GM18951 (cell line): Measurements from ENCODE around the gene EPB41L2.

Source experiments
- POLR2A ChIP-seq: IDR thresholded peaks from 4 replicates; pipeline ENCODE4 v1.6.1; 2011; ENCODE audit warnings: mild to moderate bottlenecking; ENCODE audit not compliant: insufficient read length, insufficient read depth; ENCODE audit errors: extremely low read depth
- in situ Hi-C: fragments of 300-500 bp; cut with MboI; formaldehyde crosslinking; loops from one replicate; pipeline ENCODE4 v1.12.0; 2022; ENCODE audit warnings: low sequenced_read_pairs, mixed read lengths, inconsistent platforms; ENCODE audit not compliant: unreplicated experiment

Gene EPB41L2

GRCh38 chr6:130980310-130981032 is 82.6 kb downstream of the EPB41L2 start:
- no peak for TF ChIP-seq POLR2A
- in situ Hi-C loops: no loop called here

GRCh38 chr6:130978660-130979396 is 84.2 kb downstream of the EPB41L2 start:
- in situ Hi-C loops: no loop called here
- no peak for TF ChIP-seq POLR2A

GRCh38 chr6:130978180-130978579 is 84.9 kb downstream of the EPB41L2 start:
- TF ChIP-seq POLR2A: no peak
- in situ Hi-C loops: no loop called here

GRCh38 chr6:130975325-130975724 is 87.7 kb downstream of the EPB41L2 start:
- TF ChIP-seq POLR2A: no peak
- in situ Hi-C loops: no loop called here

- in situ Hi-C loops: no loop called here
- no peak for TF ChIP-seq POLR2A
These were observed 89.3 kb downstream of the EPB41L2 start for GRCh38 chr6:130973521-130974277.

- in situ Hi-C loops: no loop called here
- TF ChIP-seq POLR2A: no peak
These were observed 91.5 kb downstream of the EPB41L2 start for GRCh38 chr6:130971504-130971903.

GRCh38 chr6:130970839-130971410 is 92.1 kb downstream of the EPB41L2 start:
- in situ Hi-C loops: no loop called here

GRCh38 chr6:130969791-130970491 is 93.1 kb downstream of the EPB41L2 start:
- in situ Hi-C loops: no loop called here

More at GRCh38 chr6:130970839-130971410, 92.1 kb downstream of the EPB41L2 start:
- no peak for TF ChIP-seq POLR2A

GRCh38 chr6:130969166-130969565 is 93.9 kb downstream of the EPB41L2 start:
- in situ Hi-C loops: no loop called here
- TF ChIP-seq POLR2A: no peak

More at GRCh38 chr6:130969791-130970491, 93.1 kb downstream of the EPB41L2 start:
- TF ChIP-seq POLR2A: no peak

- in situ Hi-C loops: no loop called here
- TF ChIP-seq POLR2A: no peak
These were observed 94.6 kb downstream of the EPB41L2 start for GRCh38 chr6:130968476-130968875.

GRCh38 chr6:130967502-130968445 is 95.3 kb downstream of the EPB41L2 start:
- no peak for TF ChIP-seq POLR2A

More at GRCh38 chr6:130967502-130968445, 95.3 kb downstream of the EPB41L2 start:
- in situ Hi-C loops: no loop called here
